SK-N-DZ (cell line): Measurements from ENCODE around the gene DDAH1.

Experiments
- DNase-seq: peaks from one replicate; pipeline ENCODE4 v3.0.0-alpha.2; 2015; ENCODE audit warnings: low spot score

The DDAH1 gene

GRCh38 chr1:85444381-85444780 lies 20.6 kb downstream of the DDAH1 start:
- no peak for DNase-seq

GRCh38 chr1:85440612-85441011 lies 24.3 kb downstream of the DDAH1 start:
- DNase-seq: no peak

- DNase-seq: no peak
Observed at GRCh38 chr1:85438353-85438752, 26.6 kb downstream of the DDAH1 start.

- DNase-seq: no peak
Observed at GRCh38 chr1:85437139-85437538, 27.8 kb downstream of the DDAH1 start.

- no peak for DNase-seq
Observed at GRCh38 chr1:85433096-85433495, 31.9 kb downstream of the DDAH1 start.

- DNase-seq: no peak
Observed at GRCh38 chr1:85428471-85429089, 36.4 kb downstream of the DDAH1 start.

- no peak for DNase-seq
Observed at GRCh38 chr1:85427849-85428248, 37.1 kb downstream of the DDAH1 start.

- no peak for DNase-seq
Observed at GRCh38 chr1:85427331-85427730, 37.6 kb downstream of the DDAH1 start.

GRCh38 chr1:85421179-85421578 lies 43.8 kb downstream of the DDAH1 start:
- no peak for DNase-seq

GRCh38 chr1:85420199-85420598 lies 44.8 kb downstream of the DDAH1 start:
- no peak for DNase-seq

GRCh38 chr1:85417876-85418275 lies 47.1 kb downstream of the DDAH1 start:
- no peak for DNase-seq

GRCh38 chr1:85417017-85417416 lies 47.9 kb downstream of the DDAH1 start:
- DNase-seq: no peak

GRCh38 chr1:85413169-85413568 lies 51.8 kb downstream of the DDAH1 start:
- DNase-seq: no peak

- DNase-seq: no peak
Observed at GRCh38 chr1:85411567-85412305, 53.2 kb downstream of the DDAH1 start.

- no peak for DNase-seq
Observed at GRCh38 chr1:85409516-85409915, 55.4 kb downstream of the DDAH1 start.

GRCh38 chr1:85407746-85408377 lies 57.1 kb downstream of the DDAH1 start:
- DNase-seq: no peak

GRCh38 chr1:85406887-85407533 lies 57.9 kb downstream of the DDAH1 start:
- DNase-seq: no peak

- no peak for DNase-seq
Observed at GRCh38 chr1:85406081-85406480, 58.9 kb downstream of the DDAH1 start.

GRCh38 chr1:85404408-85404807 lies 60.6 kb downstream of the DDAH1 start:
- no peak for DNase-seq

- no peak for DNase-seq
Observed at GRCh38 chr1:85398391-85399064, 66.4 kb downstream of the DDAH1 start.

GRCh38 chr1:85397490-85398032 lies 67.4 kb downstream of the DDAH1 start:
- no peak for DNase-seq

- no peak for DNase-seq
Observed at GRCh38 chr1:85396194-85396593, 68.8 kb downstream of the DDAH1 start.
